Neuronal stem cell (in vitro differentiated cells): Measurements from ENCODE around the gene PGRMC1.
"Not testable (repeated sequence)": the region's sequence is repeated elsewhere in the genome, so short reads cannot be mapped to it uniquely, and the experiment has no call there.

Experiments used
- DNase-seq: peaks from one replicate; pipeline ENCODE4 v3.0.0-alpha.2; 2013; ENCODE audit warnings: low spot score
- H2AFZ ChIP-seq: one replicate; pipeline ENCODE4 v1.6.1; 2013; ENCODE audit warnings: mild to moderate bottlenecking, low read length, inconsistent platforms
- H2AK5ac ChIP-seq: 2 replicates; pipeline ENCODE4 v1.6.1; 2013; ENCODE audit warnings: low read depth, mild to moderate bottlenecking, inconsistent platforms, low read length, moderate library complexity, mixed read lengths
- H2BK120ac ChIP-seq: 2 replicates; pipeline ENCODE4 v1.6.1; 2013; ENCODE audit warnings: low read depth, mild to moderate bottlenecking, inconsistent platforms, low read length, moderate library complexity, mixed read lengths
- H2BK12ac ChIP-seq: one replicate; pipeline ENCODE4 v1.6.1; 2013; ENCODE audit warnings: low read length, inconsistent platforms
- H2BK15ac ChIP-seq: 2 replicates; pipeline ENCODE4 v1.6.1; 2013; ENCODE audit warnings: mild to moderate bottlenecking, low read length, inconsistent platforms, mixed read lengths
- H2BK5ac ChIP-seq: one replicate; pipeline ENCODE4 v1.6.1; 2013; ENCODE audit warnings: inconsistent platforms, mild to moderate bottlenecking, low read length, moderate library complexity
- H3K14ac ChIP-seq: one replicate; pipeline ENCODE4 v1.6.1; 2013; ENCODE audit warnings: low read length, inconsistent platforms
- H3K18ac ChIP-seq: 2 replicates; pipeline ENCODE4 v1.6.1; 2013; ENCODE audit warnings: low read length, inconsistent platforms
- H3K23ac ChIP-seq: 2 replicates; pipeline ENCODE4 v1.6.1; 2013; ENCODE audit warnings: low read depth, mild to moderate bottlenecking, mixed read lengths, low read length, inconsistent platforms; ENCODE audit not compliant: poor library complexity
- H3K27ac ChIP-seq: replicated peaks from 3 replicates; pipeline ENCODE4 v1.5.1; 2013; ENCODE audit warnings: low read length, inconsistent platforms
- H3K27me3 ChIP-seq, 3 experiments: 2 replicates each; pipeline ENCODE4 v1.6.1; 2013; ENCODE audit warnings: low read length in 3 of 3, mild to moderate bottlenecking in 2 of 3, inconsistent platforms in 1 of 3, low read depth in 1 of 3, mixed read lengths in 1 of 3, moderate library complexity in 1 of 3; ENCODE audit not compliant: control insufficient read depth in 3 of 3, insufficient read depth in 3 of 3
- H3K36me3 ChIP-seq, 2 donors: replicated peaks in 1 of 2; 2 replicates each; pipeline ENCODE4 v1.6.1; 2013; ENCODE audit warnings: low read length in 2 of 2; ENCODE audit not compliant: control insufficient read depth in 2 of 2, insufficient read depth in 2 of 2
- H3K4ac ChIP-seq: 2 replicates; pipeline ENCODE4 v1.6.1; 2013; ENCODE audit warnings: inconsistent platforms, mild to moderate bottlenecking, low read length, moderate library complexity
- H3K4me1 ChIP-seq, 2 donors: 1 replicate in 1 of 2; 2 replicates in 1 of 2; pipeline ENCODE4 v1.6.1; 2013; ENCODE audit warnings: low read length in 2 of 2, low read depth in 1 of 2; ENCODE audit not compliant: control insufficient read depth in 2 of 2, insufficient read depth in 1 of 2
- H3K4me2 ChIP-seq: one replicate; pipeline ENCODE4 v1.6.1; 2013; ENCODE audit warnings: mild to moderate bottlenecking, low read length, inconsistent platforms; ENCODE audit not compliant: insufficient read depth, poor library complexity, severe bottlenecking
- H3K4me3 ChIP-seq, 2 donors: 2 replicates each; pipeline ENCODE4 v1.5.1; 2013; ENCODE audit warnings: low read length in 2 of 2, mild to moderate bottlenecking in 2 of 2, inconsistent platforms in 1 of 2, moderate library complexity in 1 of 2
- H3K79me1 ChIP-seq: one replicate; pipeline ENCODE4 v1.6.1; 2013; ENCODE audit warnings: low read depth, mild to moderate bottlenecking, inconsistent platforms, low read length, moderate library complexity
- H3K9ac ChIP-seq: one replicate; pipeline ENCODE4 v1.6.1; 2013; ENCODE audit warnings: mild to moderate bottlenecking, low read depth, low read length, inconsistent platforms; ENCODE audit not compliant: poor library complexity
- H3K9me3 ChIP-seq, 2 donors: replicated peaks in 1 of 2; 2 replicates each; pipeline versions ENCODE3 to v1.6.1; 2013; ENCODE audit warnings: low read length in 2 of 2, mild to moderate bottlenecking in 2 of 2, inconsistent platforms in 1 of 2, low read depth in 1 of 2, mixed read lengths in 1 of 2, moderate library complexity in 1 of 2; ENCODE audit not compliant: control insufficient read depth in 2 of 2, insufficient read depth in 1 of 2
- H4K8ac ChIP-seq: one replicate; pipeline ENCODE4 v1.6.1; 2013; ENCODE audit warnings: low read depth, mild to moderate bottlenecking, inconsistent platforms, low read length, moderate library complexity
- H4K91ac ChIP-seq: one replicate; pipeline ENCODE4 v1.6.1; 2013; ENCODE audit warnings: low read length, low read depth, mild to moderate bottlenecking, inconsistent platforms; ENCODE audit not compliant: poor library complexity
- WGBS, 2 donors: extraction: QIAGEN DNeasy Blood & Tissue Kit; methylation state at CpG; one replicate each; pipeline ENCODE4 v1.1.7; 2013; ENCODE audit warnings: missing lambda C conversion rate in 2 of 2, mixed read lengths in 1 of 2; ENCODE audit not compliant: insufficient read length in 2 of 2, insufficient replicate concordance in 1 of 2; ENCODE audit errors: extremely low coverage in 2 of 2; 5-methylcytosine and 5-hydroxymethylcytosine counted together

Gene PGRMC1

DNA sequence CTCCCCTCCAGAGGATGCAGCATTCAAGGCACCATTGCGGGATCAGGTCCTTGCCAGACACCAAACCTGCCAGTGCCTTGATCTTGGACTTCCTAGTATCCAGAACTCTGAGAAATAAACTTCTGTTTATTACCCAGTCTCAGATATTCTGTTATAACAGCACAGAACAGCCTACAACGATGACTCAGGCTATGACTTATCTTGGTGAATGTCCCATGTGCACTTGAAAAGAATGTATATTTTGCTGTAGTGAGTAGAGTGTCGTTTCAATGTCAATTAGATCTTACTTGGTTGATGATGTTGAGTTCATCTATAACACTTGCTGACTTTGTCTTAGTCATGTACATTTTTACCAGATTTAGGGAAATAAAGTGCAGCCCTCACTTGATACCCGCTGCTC, 34.5 kb upstream of the PGRMC1 start:
- Histone ChIP-seq H3K27ac (no peak overlapping the region), H3K4me1 (no peaks in the 10 kb centered on the region), H3K14ac (no peak overlapping the region), H3K27me3 (peaks cover 0 to 4% (median 0%) of the 10 kb centered on the region in 3 experiments), H3K18ac (no peak overlapping the region), H2BK120ac (no peak overlapping the region), H3K9ac (no peak overlapping the region), H2AFZ (no peak overlapping the region), H4K8ac (no peak overlapping the region), H3K4me3 (no peak overlapping the region), H2BK15ac (no peak overlapping the region), H4K91ac (no peak overlapping the region), H3K9me3 (no peaks in the 10 kb centered on the region), H3K4ac (no peak overlapping the region), H2AK5ac (no peak overlapping the region), H3K79me1 (no peaks in the 10 kb centered on the region), H3K36me3 (no peaks in the 10 kb centered on the region), H2BK12ac (no peak overlapping the region), H2BK5ac (no peak overlapping the region), H3K4me2 (no peak overlapping the region), H3K23ac (no peak overlapping the region)
- no peak for DNase-seq
- WGBS, 2 donors = no CpG with 5 or more reads among the region's 4 CpGs

DNA sequence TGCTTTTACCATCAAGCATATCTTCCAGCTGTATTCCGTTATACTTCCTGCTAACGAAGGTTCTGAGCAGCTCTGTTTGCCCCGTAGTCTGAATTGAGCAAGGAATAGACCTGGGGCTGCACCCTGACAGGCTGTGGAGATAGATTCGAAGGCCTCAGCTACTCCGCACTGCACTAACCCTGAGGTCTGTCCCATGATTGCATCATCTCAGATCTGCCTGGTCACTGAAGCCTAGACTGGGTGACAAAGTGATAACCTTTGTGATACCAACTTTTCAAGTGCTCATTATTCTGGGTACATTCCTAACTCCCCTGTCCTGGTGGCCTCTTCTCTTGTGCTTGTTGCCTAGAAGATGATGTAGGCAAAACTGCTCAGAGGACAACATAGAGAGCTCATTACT, 29.9 kb upstream of the PGRMC1 start:
- no peak overlapping the region for H3K4me2 ChIP-seq
- H3K23ac ChIP-seq = no peak overlapping the region
- H2BK15ac ChIP-seq = no peak overlapping the region
- no peak for DNase-seq
- no peaks in the 10 kb centered on the region for H3K4me1 ChIP-seq
- H2BK5ac ChIP-seq = no peak overlapping the region
- no peak overlapping the region for H2BK12ac ChIP-seq
- no peak overlapping the region for H3K14ac ChIP-seq
- H3K36me3 ChIP-seq = no peaks in the 10 kb centered on the region
- no peak overlapping the region for H3K9ac ChIP-seq
- no peak overlapping the region for H3K4me3 ChIP-seq
- H2AFZ ChIP-seq = no peak overlapping the region
- H3K4ac ChIP-seq = no peak overlapping the region
- no peaks in the 10 kb centered on the region for H3K79me1 ChIP-seq
- H3K27ac ChIP-seq = no peak overlapping the region
- no CpG with 5 or more reads among the region's 5 CpGs for whole genome bisulfite sequencing, 2 donors
- H2AK5ac ChIP-seq = no peak overlapping the region
- no peak overlapping the region for H3K18ac ChIP-seq
- H4K8ac ChIP-seq = no peak overlapping the region
- no peak overlapping the region for H4K91ac ChIP-seq
- H3K9me3 ChIP-seq = no peaks in the 10 kb centered on the region
- H3K27me3 ChIP-seq = peaks cover 0 to 4% (median 0%) of the 10 kb centered on the region in 3 experiments
- H2BK120ac ChIP-seq = no peak overlapping the region

DNA sequence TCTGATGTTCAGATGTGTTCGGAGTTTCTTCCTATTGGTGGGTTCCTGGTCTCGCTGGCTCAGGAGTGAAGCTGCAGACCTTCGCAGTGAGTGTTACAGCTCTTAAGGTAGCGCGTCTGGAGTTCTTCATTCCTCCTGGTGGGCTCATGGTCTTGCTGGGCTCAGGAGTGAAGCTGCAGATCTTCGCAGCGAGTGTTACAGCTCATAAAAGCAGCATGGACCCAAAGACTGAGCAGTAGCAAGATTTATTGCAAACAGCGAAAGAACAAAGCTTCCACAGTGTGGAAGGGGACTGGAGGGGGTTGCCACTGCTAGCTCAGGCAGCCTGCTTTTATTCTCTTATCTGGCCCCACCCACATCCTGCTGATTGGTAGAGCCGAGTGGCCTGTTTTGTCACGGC, 28.6 kb upstream of the PGRMC1 start:
- not testable (repeated sequence) for H3K9me3 ChIP-seq, H3K27me3 ChIP-seq, H3K18ac ChIP-seq, H2AFZ ChIP-seq, H3K4me1 ChIP-seq, H3K23ac ChIP-seq, H4K91ac ChIP-seq, H3K4ac ChIP-seq, DNase-seq, H3K27ac ChIP-seq, H3K79me1 ChIP-seq, H2BK12ac ChIP-seq, H4K8ac ChIP-seq, H3K4me3 ChIP-seq, H2BK120ac ChIP-seq, H2BK5ac ChIP-seq, H3K14ac ChIP-seq, H3K4me2 ChIP-seq, H2AK5ac ChIP-seq, H3K9ac ChIP-seq, H2BK15ac ChIP-seq, H3K36me3 ChIP-seq
- WGBS, 2 donors = no CpG with 5 or more reads among the region's 10 CpGs

DNA sequence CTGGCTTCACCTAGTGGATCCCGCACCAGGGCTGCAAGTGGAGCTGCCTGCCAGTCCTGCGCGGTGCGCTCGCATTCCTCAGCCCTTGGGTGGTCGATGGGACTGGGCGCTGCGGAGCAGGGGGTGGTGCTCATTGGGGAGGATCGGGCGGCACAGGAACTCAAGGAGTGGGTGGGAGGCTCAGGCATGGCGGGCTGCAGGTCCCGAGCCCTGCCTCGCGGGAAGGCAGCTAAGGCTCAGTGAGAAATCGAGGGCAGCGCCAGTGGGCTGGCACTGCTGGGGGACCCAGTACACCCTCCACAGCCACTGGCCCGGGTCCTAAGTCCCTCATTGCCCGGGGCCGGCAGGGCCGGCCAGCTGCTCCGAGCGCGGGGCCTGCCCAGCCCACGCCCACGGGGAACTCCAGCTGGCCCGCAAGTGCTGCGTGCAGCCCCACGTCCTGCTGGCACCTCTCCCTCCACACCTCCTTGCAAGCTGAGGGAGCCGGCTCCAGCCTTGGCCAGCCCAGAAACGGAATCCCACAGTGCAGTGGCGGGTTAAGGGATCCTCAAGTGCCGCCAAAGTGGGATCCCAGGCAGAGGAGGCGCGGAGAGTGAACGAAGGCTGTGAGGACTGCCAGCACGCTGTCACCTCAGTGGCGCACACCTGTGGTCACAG, 27.6 kb upstream of the PGRMC1 start:
- no peak overlapping the region for H3K18ac ChIP-seq
- no peaks in the 10 kb centered on the region for H3K36me3 ChIP-seq
- H3K9ac ChIP-seq = no peak overlapping the region
- no peaks in the 10 kb centered on the region for H3K9me3 ChIP-seq
- no peak overlapping the region for H3K4me2 ChIP-seq
- H4K8ac ChIP-seq = no peak overlapping the region
- H2BK5ac ChIP-seq = no peak overlapping the region
- WGBS, 2 donors = no CpG with 5 or more reads among the region's 37 CpGs
- no peak overlapping the region for H2AFZ ChIP-seq
- no peak for DNase-seq
- no peak overlapping the region for H3K27ac ChIP-seq
- peaks cover 0 to 10% (median 0%) of the 10 kb centered on the region in 3 experiments for H3K27me3 ChIP-seq
- no peak overlapping the region for H2BK15ac ChIP-seq
- no peak overlapping the region for H4K91ac ChIP-seq
- H2AK5ac ChIP-seq = no peak overlapping the region
- H2BK12ac ChIP-seq = no peak overlapping the region
- no peak overlapping the region for H3K23ac ChIP-seq
- no peaks in the 10 kb centered on the region for H3K79me1 ChIP-seq
- no peak overlapping the region for H2BK120ac ChIP-seq
- H3K4ac ChIP-seq = no peak overlapping the region
- H3K4me3 ChIP-seq = no peak overlapping the region
- no peaks in the 10 kb centered on the region for H3K4me1 ChIP-seq
- no peak overlapping the region for H3K14ac ChIP-seq
